Measurements from ENCODE around the gene EHD2. TPM values are rescaled to one million over a fixed set of nuclear protein-coding genes. Genes with fewer than 3 reads are reported as not detected.

Gene EHD2
- total and polyA plus RNA-seq, 2 of the 13 experiments (the other 11 are each of a cell fraction or from before 2014, with no cell fraction given): 0.09 to 0.28 TPM

- TF ChIP-seq CEBPZ (IDR thresholded peaks at IDR 0.05; ENCODE audit: low read length) (no peak), ZBTB40 (IDR thresholded peaks at IDR 0.05) (no peak), ZBTB40 (CRISPR knock-in tag; IDR thresholded peaks at IDR 0.05) (no peak), SMAD1 (CRISPR knock-in tag; IDR thresholded peaks at IDR 0.05; ENCODE audit: borderline replicate concordance, low read depth) (no peak), ZBTB46 (CRISPR knock-in tag; IDR thresholded peaks at IDR 0.05; ENCODE audit: borderline replicate concordance) (no peak), DR1 (CRISPR knock-in tag; IDR thresholded peaks at IDR 0.05) (no peak), ZNF567 (CRISPR knock-in tag; IDR thresholded peaks at IDR 0.05; ENCODE audit: borderline replicate concordance) (no peak), ELF1 (CRISPR knock-in tag; IDR thresholded peaks at IDR 0.05) (no peak), ZNF879 (CRISPR knock-in tag; IDR thresholded peaks at IDR 0.05) (no peak), ZNF597 (CRISPR knock-in tag; IDR thresholded peaks at IDR 0.05) (no peak), TMF1 (CRISPR knock-in tag; IDR thresholded peaks at IDR 0.05; ENCODE audit: low read depth) (no peak), KAT8 (CRISPR knock-in tag; IDR thresholded peaks at IDR 0.05) (0 out of 2 replicates have a peak, but pooled peaks have one; percentile 16), KLF15 (CRISPR knock-in tag; IDR thresholded peaks at IDR 0.05; ENCODE audit: borderline replicate concordance) (no peak), ZNF570 (CRISPR knock-in tag; IDR thresholded peaks at IDR 0.05; ENCODE audit: borderline replicate concordance) (no peak)
Measured at GRCh38 chr19:47697863-47698609, 15.2 kb upstream of the EHD2 start (continued).

All from HepG2 (cell line).